ENCODE measurements around the gene UCP2. TPM values are rescaled to one million over a fixed set of nuclear protein-coding genes. Genes with fewer than 3 reads are reported as not detected.

UCP2 gene
- total RNA-seq, 1 experiment from 2014 or later, result 54.0 TPM

- CTCF ChIA-PET, result interaction anchor here (1.0 to 1.8 kb wide), 4 partner anchors 16 to 206 kb away, joined by 3 to 9 read pairs (median 5); partner anchors contain the start of genes C2CD3, PPME1 and UCP2
- H3K27me3 Mint-ChIP-seq (ENCODE audit: low read depth), result peaks cover 19% of the 10 kb centered on the region
- H3K4me3 Mint-ChIP-seq, result no peak overlapping the region
- peaks cover 11% of the 10 kb centered on the region for H3K4me1 Mint-ChIP-seq
- H3K36me3 Mint-ChIP-seq, result no peaks in the 10 kb centered on the region
- H3K27ac Mint-ChIP-seq, result no peak overlapping the region
- H3K9me3 Mint-ChIP-seq, result no peaks in the 10 kb centered on the region
- TF ChIP-seq OVOL2 (CRISPR knock-in tag; IDR thresholded peaks at IDR 0.05; ENCODE audit: borderline replicate concordance), result no peak
- TF ChIP-seq ZNF263 (CRISPR knock-in tag; IDR thresholded peaks at IDR 0.05; ENCODE audit: low read depth), result 0 out of 2 replicates have a peak, but pooled peaks have one; percentile 30
- ATAC-seq, result peak; percentile 13
- DNase-seq (ENCODE audit: low spot score), result no peak
- POLR2A ChIA-PET, result no interaction called here
Observed at GRCh38 chr11:73965076-73965763, 17.4 kb downstream of the UCP2 start.

- peak; percentile 44 for ATAC-seq
Observed at GRCh38 chr11:73963861-73964260, 18.8 kb downstream of the UCP2 start.

GRCh38 chr11:73962101-73962705, 20.4 kb downstream of the UCP2 start:
- Mint-ChIP-seq H3K9me3 (no peaks in the 10 kb centered on the region), H3K36me3 (no peaks in the 10 kb centered on the region), H3K27ac (no peak overlapping the region), H3K4me3 (no peak overlapping the region), H3K27me3 (ENCODE audit: low read depth) (peaks cover 22% of the 10 kb centered on the region), H3K4me1 (peaks cover 15% of the 10 kb centered on the region)
- ChIA-PET CTCF (interaction anchor here (0.6 kb wide), 1 partner anchor 82 kb away, joined by 5 read pairs; no protein-coding TSS in a partner anchor), POLR2A (no interaction called here)
- ATAC-seq (no peak), DNase-seq (ENCODE audit: low spot score) (no peak)
- TF ChIP-seq CREM (CRISPR knock-in tag; IDR thresholded peaks at IDR 0.05), result no peak
- TF ChIP-seq ZNF219 (CRISPR knock-in tag; IDR thresholded peaks at IDR 0.05; ENCODE audit: borderline replicate concordance), result no peak
- TF ChIP-seq CTCF (IDR thresholded peaks at IDR 0.05), result no peak
- TF ChIP-seq ZNF425 (CRISPR knock-in tag; conservative IDR thresholded peaks at IDR 0.05), result no peak
- TF ChIP-seq ATF1 (CRISPR knock-in tag; IDR thresholded peaks at IDR 0.05), result no peak
- TF ChIP-seq ZNF396 (CRISPR knock-in tag; IDR thresholded peaks at IDR 0.05; ENCODE audit: borderline replicate concordance), result no peak
- TF ChIP-seq NFYB (CRISPR knock-in tag; conservative IDR thresholded peaks at IDR 0.05; ENCODE audit: low read depth), result no peak
- no peak for TF ChIP-seq JUN (CRISPR knock-in tag; IDR thresholded peaks at IDR 0.05)
- TF ChIP-seq FOXP1 (CRISPR knock-in tag; IDR thresholded peaks at IDR 0.05; ENCODE audit: borderline replicate concordance), result no peak
- TF ChIP-seq IRF1 (CRISPR knock-in tag; IDR thresholded peaks at IDR 0.05), result no peak
- no peak for TF ChIP-seq ZNF423 (CRISPR knock-in tag; IDR thresholded peaks at IDR 0.05)
- TF ChIP-seq CDX4 (CRISPR knock-in tag; IDR thresholded peaks at IDR 0.05; ENCODE audit: borderline replicate concordance), result no peak

More at GRCh38 chr11:73963861-73964260, 18.8 kb downstream of the UCP2 start:
- Mint-ChIP-seq H3K36me3 (no peaks in the 10 kb centered on the region), H3K4me1 (peaks cover 11% of the 10 kb centered on the region), H3K9me3 (no peaks in the 10 kb centered on the region), H3K27ac (no peak overlapping the region), H3K27me3 (ENCODE audit: low read depth) (peaks cover 12% of the 10 kb centered on the region), H3K4me3 (no peak overlapping the region)
- CTCF ChIA-PET, result interaction anchor here (0.7 to 1.8 kb wide), 9 partner anchors 15 to 486 kb away, joined by 3 to 9 read pairs (median 3); partner anchors contain the start of genes C2CD3, PPME1 and UCP2
- POLR2A ChIA-PET, result no interaction called here
- no peak for DNase-seq (ENCODE audit: low spot score)
- TF ChIP-seq E2F1 (CRISPR knock-in tag; IDR thresholded peaks at IDR 0.05), result no peak
- no peak for TF ChIP-seq AR (CRISPR knock-in tag; IDR thresholded peaks at IDR 0.05)

All from WTC11 (cell line).